ENCODE results near the gene PDE6H.

The PDE6H gene

GRCh38 chr12:14972816-14973215 lies at the start of gene PDE6H:
PDE6H (plus strand) TSS chr12:14973042; CDS start chr12:14978013, 4,971 bp downstream.
- DNase-seq, result no peak

- no peak for DNase-seq
Measured at GRCh38 chr12:14923944-14924343, 48.9 kb upstream of the PDE6H start.

DNA sequence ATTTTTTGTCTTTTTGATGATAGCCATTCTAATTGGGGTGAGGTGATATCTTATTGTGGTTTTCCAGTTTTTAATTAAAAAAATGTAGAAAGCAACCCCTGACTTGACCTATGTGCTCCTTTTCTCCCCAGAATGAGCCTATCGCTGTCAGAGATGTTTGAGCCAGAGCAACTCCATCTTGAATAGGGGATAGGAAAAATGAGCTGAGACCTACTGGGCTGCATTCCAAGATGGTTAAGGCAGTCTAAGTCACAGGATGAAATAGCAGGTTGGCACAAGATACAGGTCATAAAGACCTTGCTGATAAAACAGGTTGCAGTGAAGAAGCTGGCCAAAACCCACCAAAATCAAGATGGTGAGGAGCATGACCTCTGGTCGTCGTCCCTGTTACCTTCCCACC lies 48.3 kb upstream of the PDE6H start:
- DNase-seq, result no peak

GRCh38 chr12:14927267-14927666 lies 45.6 kb upstream of the PDE6H start:
- DNase-seq, result no peak

GRCh38 chr12:14928931-14929330 lies 43.9 kb upstream of the PDE6H start:
- no peak for DNase-seq

- no peak for DNase-seq
Measured at GRCh38 chr12:14930299-14930698, 42.5 kb upstream of the PDE6H start.

GRCh38 chr12:14931359-14931758 lies 41.5 kb upstream of the PDE6H start:
- DNase-seq, result no peak

DNA sequence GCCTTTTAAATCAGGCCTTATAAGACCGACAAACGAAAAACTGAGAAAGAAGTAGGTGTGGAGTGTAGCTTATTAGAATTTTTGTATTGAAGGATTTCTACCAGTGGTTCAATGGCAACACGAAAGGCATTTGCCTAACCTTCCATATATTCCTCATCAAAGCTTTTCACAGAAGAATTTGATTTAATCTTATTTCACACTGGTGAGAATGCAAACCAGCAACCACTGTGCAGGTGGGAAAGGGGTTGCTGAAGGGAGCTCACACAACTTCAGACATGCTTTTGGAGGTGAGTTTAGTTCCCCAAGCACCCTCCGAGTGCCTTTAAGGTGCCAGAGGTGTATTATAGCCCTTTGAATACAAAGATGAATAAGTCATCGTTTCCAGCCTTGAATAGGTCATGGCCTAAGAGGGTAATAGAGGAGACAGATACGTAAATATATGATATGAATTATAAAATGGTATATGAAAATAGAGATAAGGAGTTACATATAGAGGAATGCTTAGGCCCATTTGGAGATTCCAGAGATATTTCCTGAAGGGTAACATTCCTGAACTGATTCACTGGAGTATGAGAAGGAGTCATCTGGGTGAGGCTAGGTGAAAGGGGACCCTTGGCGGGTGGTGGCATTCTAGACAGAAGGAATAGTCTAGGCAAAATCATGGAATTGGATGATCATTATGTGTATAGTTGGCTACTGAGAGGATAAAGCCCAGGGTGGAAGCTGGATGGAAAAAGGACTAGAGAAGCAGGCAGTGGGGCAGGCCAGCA lies 40.9 kb upstream of the PDE6H start:
- DNase-seq, result no peak

- DNase-seq, result no peak
Measured at GRCh38 chr12:14934511-14934910, 38.3 kb upstream of the PDE6H start.

- no peak for DNase-seq
Measured at GRCh38 chr12:14935031-14935430, 37.8 kb upstream of the PDE6H start.

DNA sequence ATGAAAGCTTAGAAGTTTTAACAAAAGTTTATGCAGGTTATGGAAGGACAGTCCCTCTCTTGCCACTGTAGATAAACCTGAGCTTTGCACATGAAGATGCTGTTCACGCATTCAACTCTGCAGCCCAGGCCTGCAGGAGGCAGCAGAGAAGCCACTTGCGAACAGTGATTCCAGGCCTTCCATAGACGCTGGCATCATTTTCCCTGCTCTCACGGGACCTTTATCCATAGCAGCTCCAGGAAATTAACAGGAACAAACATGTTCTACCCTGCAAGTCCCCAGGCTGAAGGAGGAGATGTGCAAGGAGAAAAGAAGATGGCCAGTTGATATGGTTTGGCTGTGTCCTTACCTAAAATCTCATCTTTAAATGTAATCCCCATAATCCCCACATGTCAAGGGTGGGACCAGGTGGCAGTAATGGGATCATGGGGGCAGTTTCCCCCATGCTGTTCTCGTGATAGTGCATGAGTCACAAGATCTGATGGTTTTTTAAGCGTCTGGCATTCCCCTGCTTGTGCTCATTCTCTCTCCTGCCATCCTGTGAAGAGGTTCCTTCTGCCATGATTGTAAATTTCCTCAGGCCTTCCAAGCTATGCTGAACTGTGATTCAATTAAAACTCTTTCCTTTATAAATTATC lies 36.5 kb upstream of the PDE6H start:
- no peak for DNase-seq

- no peak for DNase-seq
Measured at GRCh38 chr12:14937014-14937413, 35.8 kb upstream of the PDE6H start.

DNA sequence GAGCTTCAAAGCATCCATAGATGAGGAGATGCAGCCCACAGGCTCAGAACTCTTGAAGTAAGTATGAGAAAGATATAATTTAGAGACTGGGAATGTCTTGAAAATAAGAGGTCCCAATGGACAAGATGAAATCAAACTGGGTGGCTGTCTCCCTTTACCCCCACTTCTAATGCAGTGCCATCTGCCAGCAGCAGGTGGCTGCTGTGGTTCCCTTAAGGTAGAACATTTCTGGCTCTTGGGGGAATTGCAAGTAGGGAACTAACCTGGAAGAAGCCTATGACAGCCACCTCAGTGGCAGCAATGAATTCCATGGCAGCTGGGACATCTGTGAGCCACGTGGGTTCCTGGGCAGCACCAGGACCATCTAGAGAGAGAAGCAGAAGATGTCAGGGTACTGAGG lies 35.2 kb upstream of the PDE6H start:
- no peak for DNase-seq

GRCh38 chr12:14938301-14938700 lies 34.5 kb upstream of the PDE6H start, which contains the start of gene ERP27:
ERP27 (minus strand) TSS chr12:14938537; CDS start chr12:14938508, 29 bp downstream.
- DNase-seq, result no peak

- DNase-seq, result no peak
Measured at GRCh38 chr12:14941369-14941768, 31.5 kb upstream of the PDE6H start.

DNA sequence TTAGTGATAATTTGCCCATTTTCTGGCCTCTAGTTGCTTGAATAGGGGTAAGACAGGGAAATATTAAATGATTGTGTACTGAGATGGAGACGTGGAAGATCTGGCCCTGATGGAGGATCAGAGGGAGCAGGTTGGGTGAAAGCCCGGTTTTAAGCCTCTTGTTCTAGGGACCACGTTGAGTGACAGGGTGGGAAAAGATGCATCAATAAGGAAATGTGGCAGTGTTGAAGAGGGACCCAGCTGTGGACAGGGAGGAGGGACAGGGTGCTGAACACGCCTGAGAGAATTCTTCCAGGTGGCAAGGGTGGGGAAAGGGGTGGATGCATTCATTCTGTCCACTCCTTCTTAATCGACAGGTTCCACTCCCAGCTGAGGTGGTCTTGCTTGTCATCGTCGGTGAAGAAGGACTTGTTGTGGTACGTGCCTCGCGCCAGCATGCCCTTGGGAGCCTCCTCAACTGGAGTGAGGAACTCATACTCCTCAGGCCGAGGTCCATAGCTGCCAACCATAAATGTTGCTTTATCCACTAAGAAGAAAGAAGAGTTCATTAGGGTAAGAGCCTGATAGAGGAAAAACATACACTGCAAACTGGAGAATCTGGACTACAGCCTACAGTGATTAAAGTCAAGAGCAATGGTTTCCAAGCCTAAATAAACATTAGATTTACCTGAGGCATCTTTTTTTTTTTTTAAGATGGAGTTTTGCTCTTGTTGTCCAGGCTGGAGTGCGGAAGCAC lies 30.5 kb upstream of the PDE6H start:
- no peak for DNase-seq

DNA sequence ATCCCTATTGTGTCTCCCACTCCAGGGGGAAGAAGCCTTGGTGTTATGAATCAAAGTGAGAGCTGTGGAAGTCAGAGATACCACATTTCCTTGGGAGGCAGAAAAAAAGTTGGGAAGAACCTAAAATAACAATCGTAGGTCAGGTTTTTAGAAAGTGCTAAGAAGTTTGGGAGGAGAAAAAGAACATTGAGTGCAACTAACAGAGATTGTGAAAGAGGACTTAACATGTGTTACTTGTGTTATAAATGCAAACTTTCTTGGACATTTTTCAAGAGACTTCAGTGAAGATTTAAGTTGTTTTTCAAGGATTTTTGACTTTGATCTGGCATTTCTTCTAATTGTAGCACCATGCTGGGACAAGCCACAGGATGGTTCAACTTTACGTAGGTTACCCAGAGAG lies 26.7 kb upstream of the PDE6H start:
- no peak for DNase-seq

DNA sequence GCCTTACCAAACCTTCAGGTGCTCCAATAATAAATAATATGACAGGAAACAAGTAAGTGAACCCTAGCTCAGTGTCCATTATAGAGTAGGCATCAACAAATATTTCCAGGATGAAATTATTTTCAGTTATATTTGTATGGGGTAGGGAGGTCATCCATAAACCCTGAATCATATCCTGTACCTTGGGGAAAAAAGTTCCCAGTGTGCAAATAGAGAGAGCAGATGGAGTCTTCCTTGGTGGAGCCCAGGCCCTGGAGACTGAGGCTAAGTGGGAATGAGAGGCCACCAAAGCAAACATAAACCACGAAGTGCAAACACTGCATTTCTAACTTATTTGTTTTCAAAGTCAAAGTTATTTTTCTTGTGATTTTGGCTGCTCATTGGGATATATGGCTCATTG lies 26.0 kb upstream of the PDE6H start:
- no peak for DNase-seq

DNA sequence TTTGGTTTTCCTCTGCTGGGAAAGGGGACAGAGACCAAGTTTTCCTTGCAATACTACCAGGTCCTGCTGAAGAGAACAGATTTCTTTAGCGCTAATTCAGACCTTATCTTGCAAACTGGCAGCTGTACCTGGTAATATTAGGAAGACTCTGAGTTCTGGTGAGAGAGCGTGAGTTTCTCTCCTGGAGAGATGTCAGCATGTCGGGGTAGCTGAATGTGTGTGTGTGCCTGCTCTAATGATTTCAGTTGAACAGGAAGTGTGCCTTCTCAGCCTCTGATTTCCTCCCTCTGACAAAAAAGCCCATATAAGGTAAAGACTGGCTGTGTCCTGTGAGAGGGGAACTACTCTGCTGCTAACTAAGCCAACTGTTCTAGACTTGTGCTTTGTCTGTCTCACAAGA lies 24.2 kb upstream of the PDE6H start:
- peak; percentile 5 for DNase-seq

- no peak for DNase-seq
Measured at GRCh38 chr12:14949631-14950030, 23.2 kb upstream of the PDE6H start.

DNA sequence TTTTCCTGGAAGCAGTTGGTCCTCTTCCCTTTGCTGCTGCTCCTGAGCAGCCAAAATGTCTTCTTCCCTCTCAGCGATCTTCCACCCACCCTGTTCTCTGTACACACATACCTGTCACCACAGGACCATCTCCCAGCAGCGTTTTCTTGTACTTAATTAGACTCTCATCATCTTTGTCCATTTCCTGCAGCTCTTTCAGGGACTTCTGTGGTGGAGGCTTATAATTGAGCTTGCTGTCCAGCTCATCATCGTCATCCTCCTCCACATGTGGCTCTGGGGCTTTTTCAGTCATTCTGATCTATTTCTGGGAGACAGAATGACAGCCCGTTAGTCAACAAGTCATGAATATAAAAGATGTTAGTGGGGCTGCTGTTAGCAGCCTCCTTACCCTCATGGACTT lies 22.4 kb upstream of the PDE6H start:
- DNase-seq, result no peak

GRCh38 chr12:14950982-14951746 lies 21.7 kb upstream of the PDE6H start:
- no peak for DNase-seq

DNA sequence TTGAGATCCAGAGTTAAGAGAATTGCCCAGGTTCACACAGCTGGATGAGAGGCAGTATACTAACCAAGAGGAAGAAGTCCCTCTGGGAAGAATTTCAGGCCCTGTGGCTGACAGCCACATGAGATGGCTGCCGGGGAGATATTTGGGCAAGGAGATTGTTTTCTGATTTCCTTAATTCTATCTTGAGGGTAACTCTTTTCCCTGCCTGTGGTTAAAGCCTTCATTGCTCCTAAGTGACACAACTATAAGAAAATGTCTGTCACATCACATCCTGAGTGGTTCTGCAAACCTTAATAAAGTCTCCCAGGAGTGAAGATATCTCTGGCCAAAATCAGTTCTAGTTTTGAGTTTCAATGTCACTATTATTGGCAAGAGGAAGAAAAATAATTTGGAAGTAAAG lies 21.0 kb upstream of the PDE6H start:
- DNase-seq, result no peak

Data from NCI-H774 (cell line).